ENCODE data around the gene FAM110A.

GRCh38 chr20:787825-788224 is 45.7 kb upstream of the FAM110A start:
- no peak for TF ChIP-seq TAF1 (IDR thresholded peaks at IDR 0.05; ENCODE audit: low read depth)
- TF ChIP-seq YY1 (IDR thresholded peaks at IDR 0.05; ENCODE audit: low read depth): no peak
- no peak for TF ChIP-seq RAD21 (IDR thresholded peaks at IDR 0.05; ENCODE audit: low read depth)
- TF ChIP-seq CREB1 (IDR thresholded peaks at IDR 0.05; ENCODE audit: low read depth): no peak
- no peak for TF ChIP-seq ZBTB7A (IDR thresholded peaks at IDR 0.05; ENCODE audit: low read depth)
- no peak for TF ChIP-seq USF1 (IDR thresholded peaks at IDR 0.05)
